ENCODE results near the gene RPS16.

The RPS16 gene

DNA sequence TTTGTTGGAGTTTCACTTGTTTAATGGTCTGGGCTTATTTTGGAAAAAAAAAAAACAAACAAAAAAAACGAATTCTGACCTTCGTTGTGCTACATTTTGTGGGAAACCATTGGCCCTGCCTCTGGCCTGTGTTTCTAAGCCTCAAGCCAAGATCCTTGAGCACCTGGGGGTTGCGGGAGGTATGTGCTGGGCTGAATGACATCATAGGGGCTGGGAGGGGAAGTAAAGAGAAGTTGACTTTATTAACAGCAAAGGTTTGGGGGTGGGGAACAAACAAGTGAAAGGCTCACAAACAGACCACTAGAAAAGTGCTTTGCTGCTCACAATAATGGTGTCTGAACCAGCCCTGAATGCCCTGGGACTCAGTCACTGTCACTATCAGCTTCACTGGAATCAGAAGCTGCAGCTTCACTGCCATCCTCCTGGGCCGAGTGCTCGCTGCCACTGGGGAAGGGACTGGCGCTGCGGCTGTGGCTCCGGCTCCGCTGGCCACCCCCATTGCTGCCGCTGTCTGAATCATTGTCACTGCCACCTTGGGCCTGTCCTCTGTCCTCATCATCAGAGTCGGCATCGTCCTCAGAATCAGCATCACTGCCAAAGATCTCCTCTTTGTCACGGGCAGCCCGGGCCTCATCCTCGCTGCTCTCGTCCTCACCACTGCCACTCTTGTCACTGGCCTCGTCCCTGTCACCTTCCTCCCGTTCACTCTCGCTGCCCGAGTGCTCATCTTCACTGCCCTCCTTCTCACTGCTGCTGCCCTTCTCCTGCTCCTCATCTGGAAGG, 49.9 kb downstream of the RPS16 start:
- no peak for DNase-seq (ENCODE audit: low read depth)

DNA sequence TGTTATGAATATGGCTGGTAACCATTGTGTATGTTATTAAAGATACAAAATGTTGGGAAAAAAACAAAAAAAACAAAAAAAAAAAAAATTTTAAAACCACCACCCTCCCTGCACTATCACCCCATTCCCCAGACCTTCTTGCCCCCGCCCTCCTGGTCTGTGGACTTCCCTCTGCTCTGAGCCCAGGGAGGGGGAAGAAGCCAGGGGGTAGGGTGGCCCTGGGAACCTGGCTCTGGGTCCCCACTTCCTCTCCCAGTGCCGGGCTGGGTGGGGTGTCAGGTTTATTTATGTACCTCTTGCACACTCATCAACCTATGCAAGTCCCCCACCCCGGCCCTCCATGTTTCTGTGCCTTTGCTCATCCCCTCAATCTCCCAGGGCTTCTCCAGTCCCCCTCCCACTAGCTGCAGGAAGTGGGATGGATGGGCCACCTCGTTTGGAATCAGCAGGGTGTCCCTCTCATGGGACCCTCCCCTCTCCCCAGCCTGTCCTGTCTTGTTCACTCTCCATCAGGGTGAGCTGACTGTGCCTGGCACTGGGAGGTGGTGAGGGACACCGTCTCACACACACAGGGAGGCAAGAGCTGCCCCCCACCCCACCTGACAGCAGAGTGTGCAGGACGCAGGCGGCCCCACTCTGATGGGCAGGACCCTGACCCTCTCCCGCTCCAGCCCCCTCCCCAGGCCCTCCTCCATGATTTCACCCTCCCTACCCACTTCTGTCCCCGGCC, 50.7 kb downstream of the RPS16 start:
- no peak for DNase-seq (ENCODE audit: low read depth)

Measured in fibroblast of the conjunctiva (primary cell).